Posterior cingulate gyrus (tissue), 11 donors: ENCODE results near the gene RGS2.

Source experiments
- DNase-seq, 10 donors: peaks; one replicate each; pipeline versions ENCODE4 v3.0.0 to v3.0.0-alpha.2; 2020 to 2021; ENCODE audit warnings: mixed read lengths in 3 of 10
- intact Hi-C: fragments of 100-400 bp; cut with DNase I; formaldehyde crosslinking; loops from one replicate; pipeline ENCODE4 v1.15.1; 2023

The RGS2 gene

GRCh38 chr1:192793983-192794767 lies 14.7 kb upstream of the RGS2 start:
- no peak for DNase-seq
- intact Hi-C loops = no loop called here

DNA sequence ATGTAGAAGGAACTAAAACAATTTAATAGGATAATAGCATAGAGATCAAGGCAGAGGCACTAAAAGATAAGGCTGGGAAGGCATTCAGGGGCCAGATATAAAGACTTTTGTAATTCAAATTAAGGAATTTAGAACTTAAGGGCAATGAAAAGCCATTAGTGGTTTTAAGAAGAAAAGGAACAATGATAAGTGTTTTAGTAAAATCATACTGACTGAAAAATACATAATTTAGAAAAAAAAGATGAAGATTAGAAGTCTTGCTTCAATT lies 14.1 kb upstream of the RGS2 start:
- DNase-seq = no peak
- intact Hi-C loops = no loop called here

- DNase-seq = no peak
- intact Hi-C loops = no loop called here
Observed at GRCh38 chr1:192795916-192796618, 12.8 kb upstream of the RGS2 start.

DNA sequence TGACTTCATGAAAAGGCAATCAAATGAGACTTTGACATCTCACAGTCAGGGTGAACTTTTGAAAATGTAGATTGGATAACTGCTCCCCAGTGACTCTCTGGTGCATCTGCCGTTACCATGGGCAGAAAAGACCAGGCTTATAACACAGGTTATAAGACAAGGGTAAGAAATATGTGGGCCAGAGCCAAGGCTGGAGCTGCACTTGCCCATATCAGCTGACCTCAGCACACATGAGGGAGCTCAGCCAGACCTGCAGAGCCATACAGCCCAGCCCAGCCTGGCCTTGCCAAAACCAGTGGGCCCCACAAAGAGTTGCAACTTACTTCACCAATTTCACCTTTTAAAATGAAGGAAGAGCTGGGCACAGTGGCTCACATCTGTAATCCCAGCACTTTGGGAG lies 11.7 kb upstream of the RGS2 start:
- intact Hi-C loops = no loop called here
- no peak for DNase-seq

DNA sequence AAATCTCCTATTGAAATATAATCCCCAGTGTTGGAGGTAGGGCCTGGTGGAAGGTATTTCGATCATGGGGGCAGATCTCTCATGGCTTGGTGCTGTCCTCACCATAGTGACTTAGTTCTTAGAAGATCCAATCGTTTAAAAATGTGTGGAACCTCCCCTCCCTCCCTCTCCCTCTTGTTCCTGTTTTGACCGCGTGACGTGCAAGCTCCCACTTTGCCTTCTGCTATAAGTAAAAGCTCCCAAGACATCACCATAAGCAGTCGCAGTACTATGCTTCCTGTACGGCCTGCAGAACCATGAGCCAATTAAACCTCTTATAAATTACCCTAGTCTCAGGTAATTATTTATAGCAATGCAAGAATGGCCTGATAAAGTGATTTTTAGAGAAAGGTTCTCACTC lies 10.9 kb upstream of the RGS2 start:
- intact Hi-C loops = no loop called here
- no peak for DNase-seq

DNA sequence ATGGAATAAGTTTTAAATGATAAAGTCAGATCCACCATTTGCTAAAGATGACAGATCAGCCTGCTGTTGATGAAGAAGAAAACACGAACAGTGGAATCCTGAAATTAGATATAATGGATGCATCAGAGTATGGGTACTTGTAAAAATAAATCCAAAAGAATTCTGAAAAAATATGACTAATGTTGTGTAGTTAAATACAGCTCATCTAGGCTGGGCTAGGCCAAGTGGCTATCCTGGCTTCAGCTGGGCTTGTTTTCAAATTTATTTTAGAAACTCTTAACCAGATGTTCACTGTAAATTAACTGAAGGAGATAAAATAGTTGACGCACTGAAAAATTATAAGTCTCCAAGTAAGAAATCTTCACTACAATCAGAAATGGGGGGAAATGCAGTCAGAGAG lies 7.4 kb upstream of the RGS2 start:
- intact Hi-C loops = no loop called here
- no peak for DNase-seq

DNA sequence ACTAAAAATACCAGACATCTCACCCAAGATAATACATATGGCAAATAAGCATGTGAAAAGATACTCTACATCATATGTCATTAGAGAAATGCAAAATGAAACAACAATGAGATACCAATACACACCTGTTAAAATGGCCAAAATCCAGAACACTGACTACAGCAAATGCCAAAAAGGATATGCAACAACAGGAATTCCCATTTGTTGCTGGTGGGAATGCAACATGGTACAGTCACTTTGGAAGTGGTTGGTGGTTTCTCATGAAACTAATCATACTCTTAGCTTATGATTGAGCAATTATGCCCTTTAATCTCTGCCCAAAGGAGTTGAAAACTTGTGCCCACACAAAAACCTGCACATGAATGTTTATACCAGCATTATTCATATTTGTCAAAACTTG lies 6.4 kb upstream of the RGS2 start:
- intact Hi-C loops = no loop called here

DNA sequence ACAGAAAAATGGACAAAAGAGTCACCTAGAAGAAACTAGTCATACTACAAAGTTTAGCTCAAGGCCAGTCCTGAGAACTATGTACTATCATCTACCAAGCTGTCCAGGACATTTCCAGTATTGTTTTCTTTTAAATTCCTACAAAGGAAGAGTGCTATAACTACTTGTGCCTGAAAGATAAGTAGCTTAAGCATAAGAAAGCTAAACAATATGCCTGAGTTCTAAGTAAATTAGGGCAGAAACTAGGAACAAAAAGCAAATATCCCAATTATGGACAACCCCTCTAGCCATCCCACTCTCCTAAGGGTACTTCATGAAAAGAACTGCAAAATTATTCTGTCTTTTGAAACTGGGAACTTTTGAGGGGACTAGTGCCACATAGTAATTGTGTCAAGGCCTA lies 5.3 kb upstream of the RGS2 start:
- DNase-seq = no peak
- intact Hi-C loops = no loop called here

More for the DNA sequence above, 6.4 kb upstream of the RGS2 start:
- DNase-seq = no peak

- intact Hi-C loops = loop anchor here (5.0 kb wide), 3 partner anchors 211 to 329 kb away; partner anchors contain the start of gene CDC73
- DNase-seq = no peak
Observed at GRCh38 chr1:192805832-192806323, 3.0 kb upstream of the RGS2 start.

DNA sequence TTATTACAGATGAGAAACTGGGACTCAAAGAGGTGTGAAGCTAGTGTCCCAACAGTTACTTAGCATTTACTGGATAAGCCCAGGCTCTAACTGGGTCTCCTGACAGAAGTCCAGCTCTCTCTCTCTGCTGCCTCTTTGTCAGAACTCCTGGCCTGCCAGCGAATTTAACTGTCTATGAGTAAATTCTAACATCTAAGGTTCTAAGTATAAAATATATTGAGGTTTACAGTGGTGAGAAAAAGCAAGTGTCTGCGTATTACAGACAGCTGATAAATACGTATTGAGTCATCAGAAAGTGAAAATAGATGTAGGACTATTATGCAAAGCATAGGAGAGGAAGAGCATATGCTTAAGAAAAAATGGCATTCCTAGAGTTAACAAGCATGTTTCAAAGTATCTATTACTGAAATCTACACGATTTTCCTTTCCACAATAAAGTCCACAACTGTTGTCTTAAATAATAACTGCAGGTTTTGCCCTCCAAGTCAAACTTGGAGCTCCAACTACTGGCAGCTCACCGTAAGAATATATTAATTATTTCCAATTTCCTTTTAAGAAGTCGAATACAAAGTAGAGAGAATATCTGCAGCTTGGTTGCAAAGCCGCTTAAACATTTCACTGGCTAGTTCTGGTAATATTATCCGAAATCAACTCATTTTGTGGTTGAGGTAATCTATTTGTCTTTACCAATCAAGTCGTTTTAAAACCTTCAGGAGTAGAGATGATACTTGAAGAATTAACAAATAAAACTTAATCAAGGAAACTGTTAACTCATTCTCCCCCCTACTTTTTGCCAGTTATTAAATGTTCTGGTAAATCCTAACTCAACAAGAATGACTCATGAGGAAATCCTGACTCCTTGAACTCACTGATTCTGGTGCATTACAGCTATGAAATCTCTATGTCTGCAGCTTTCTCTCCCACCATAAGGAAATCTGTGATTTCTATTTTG lies 1.4 kb upstream of the RGS2 start:
- intact Hi-C loops = loop anchor here (5.0 kb wide), 3 partner anchors 210 to 330 kb away; partner anchors contain the start of gene CDC73
- DNase-seq = no peak

DNA sequence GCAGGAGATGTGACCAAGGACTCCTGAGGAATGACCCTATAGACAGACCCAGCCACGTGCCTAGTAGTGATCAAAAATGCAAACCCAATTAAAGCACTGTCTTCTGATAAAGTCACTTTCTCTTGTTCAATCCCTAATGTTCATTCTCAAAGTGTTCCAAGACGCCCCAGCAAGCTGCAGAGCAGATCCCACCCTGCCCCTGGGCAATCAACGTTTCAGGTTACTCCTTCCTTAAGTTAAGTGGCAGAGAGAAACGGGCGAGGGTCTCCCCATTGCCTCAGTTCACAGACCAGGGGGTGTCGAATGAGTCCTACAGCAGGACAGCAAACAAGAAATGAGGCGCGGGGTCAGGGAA lies 699 bp upstream of the RGS2 start:
- intact Hi-C loops = loop anchor here (5.0 kb wide), 3 partner anchors 209 to 331 kb away; partner anchors contain the start of gene CDC73
- DNase-seq = peak in 1 of 10 donors; percentile 35

DNA sequence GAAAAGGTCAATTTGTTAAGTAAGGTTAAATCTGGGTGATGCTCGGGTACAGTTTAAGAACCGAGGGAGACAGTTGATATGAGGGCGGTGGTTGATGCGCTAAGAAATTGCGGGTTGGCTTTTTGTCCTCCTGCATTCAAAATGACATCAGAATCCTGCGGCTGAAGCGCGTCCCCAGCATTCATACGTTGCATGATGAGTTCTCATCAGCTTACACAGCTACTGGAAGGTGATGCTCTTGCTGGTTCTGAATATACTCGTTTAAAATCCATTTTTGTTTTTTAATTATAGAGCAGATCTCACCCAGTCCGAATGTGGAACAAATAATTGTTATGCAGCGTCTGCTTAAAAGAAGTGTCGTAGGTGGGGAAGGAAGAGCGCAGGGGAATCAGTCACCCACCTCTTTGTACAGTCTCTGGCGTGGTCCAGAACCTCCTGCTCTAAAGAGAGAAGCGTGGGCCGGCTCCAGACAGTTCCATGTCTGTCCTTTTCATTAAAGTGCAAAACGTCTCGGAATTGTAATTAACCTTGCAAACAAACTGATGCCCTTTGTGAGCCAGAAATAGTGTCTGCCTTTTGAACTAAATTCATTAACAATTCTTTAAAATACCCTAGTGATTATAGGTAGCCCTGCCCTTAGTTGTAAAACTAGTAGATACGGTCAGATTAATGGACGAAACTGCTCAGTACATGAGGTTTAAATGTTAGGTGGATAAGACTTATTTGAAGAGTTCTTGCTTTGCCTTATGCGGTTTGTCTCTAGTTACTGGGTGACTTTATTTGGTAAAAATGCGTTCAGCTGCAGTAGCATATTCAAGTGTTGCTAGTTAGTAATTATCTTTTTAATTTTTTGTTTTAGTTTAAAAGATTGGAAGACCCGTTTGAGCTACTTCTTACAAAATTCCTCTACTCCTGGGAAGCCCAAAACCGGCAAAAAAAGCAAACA lies 741 bp downstream of the RGS2 start:
- intact Hi-C loops = loop anchor here (5.0 kb wide), 3 partner anchors 208 to 332 kb away; partner anchors contain the start of gene CDC73
- peak in 8 of 10 donors; percentile 40 to 85 (median 52) for DNase-seq

DNA sequence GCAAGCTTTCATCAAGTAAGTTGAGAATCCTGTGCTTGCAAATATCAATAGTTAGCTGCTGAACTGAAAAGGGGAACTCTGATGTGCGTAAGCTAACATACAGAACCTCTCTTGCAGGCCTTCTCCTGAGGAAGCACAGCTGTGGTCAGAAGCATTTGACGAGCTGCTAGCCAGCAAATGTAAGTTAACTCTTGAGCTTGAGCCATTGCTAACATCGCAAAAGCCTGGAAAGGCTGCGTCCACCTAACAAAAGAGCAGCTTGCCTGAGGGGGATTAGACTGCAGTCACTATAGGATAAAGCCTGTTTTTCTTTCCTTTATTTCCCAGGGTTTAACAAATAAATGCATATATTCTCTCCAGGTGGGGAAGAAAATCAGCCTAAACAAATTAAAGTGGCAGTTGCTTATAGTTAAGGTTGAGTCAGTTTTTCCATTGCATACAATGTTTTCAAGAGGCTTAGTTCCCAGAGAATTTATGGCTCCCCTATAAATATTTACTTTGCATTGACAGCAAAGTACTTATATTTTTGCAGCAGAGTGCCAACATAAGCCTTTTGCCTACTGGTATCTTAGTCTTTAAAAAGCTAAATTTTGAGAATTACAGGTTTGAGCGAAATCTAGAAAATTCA lies 1.5 kb downstream of the RGS2 start:
- intact Hi-C loops = no loop called here
- DNase-seq = no peak

DNA sequence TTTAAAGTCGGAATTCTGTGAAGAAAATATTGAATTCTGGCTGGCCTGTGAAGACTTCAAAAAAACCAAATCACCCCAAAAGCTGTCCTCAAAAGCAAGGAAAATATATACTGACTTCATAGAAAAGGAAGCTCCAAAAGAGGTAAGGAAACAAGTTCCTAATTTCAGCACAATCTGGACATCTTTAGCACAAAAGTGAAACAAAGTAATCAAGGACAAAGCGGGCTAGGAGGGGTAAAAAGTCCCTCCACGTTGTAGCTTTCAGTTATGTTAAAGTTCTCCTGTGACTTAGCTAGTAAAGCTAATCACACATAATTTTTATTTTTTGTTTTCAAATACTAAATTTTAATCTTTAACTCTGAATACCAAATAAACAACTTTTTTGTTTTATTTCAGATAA lies 2.2 kb downstream of the RGS2 start:
- intact Hi-C loops = no loop called here

DNA sequence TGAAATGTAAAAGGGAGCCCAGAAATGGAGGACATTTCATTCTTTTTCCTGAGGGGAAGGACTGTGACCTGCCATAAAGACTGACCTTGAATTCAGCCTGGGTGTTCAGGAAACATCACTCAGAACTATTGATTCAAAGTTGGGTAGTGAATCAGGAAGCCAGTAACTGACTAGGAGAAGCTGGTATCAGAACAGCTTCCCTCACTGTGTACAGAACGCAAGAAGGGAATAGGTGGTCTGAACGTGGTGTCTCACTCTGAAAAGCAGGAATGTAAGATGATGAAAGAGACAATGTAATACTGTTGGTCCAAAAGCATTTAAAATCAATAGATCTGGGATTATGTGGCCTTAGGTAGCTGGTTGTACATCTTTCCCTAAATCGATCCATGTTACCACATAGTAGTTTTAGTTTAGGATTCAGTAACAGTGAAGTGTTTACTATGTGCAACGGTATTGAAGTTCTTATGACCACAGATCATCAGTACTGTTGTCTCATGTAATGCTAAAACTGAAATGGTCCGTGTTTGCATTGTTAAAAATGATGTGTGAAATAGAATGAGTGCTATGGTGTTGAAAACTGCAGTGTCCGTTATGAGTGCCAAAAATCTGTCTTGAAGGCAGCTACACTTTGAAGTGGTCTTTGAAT lies 2.9 kb downstream of the RGS2 start:
- intact Hi-C loops = no loop called here
- no peak for DNase-seq

More for the DNA sequence above, 2.2 kb downstream of the RGS2 start:
- no peak for DNase-seq

- no peak for DNase-seq
- intact Hi-C loops = no loop called here
Observed at GRCh38 chr1:192812420-192813209, 3.8 kb downstream of the RGS2 start.

DNA sequence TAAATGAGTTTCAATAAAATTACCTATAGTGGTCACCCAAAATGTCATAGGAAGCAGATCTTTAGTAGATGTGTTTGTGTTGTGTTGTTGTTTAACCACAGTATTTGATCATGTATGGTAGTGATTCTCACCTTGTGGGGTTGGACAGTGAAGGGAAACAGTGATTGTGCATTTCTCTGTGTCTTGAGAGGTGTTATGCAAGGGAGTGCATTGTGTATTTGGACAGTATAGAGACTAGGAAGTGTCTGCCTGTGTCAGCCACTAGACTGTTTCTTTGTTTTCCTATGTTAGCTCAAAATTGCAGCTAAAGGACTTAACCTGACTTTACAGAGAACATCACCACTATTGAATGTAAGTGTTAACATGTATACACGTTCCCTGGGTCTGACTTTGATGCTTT lies 6.0 kb downstream of the RGS2 start:
- intact Hi-C loops = no loop called here
- DNase-seq = no peak

GRCh38 chr1:192817246-192817645 lies 8.4 kb downstream of the RGS2 start:
- intact Hi-C loops = no loop called here
- no peak for DNase-seq
